Breast epithelium (tissue), 3 donors: Measurements from ENCODE around the gene PTPRA.

Source experiments
- POLR2A ChIP-seq: fragments of 450-650 bp; IDR thresholded peaks from one replicate; pipeline ENCODE4 v1.6.1; 2016; ENCODE audit warnings: antibody characterized with exemption, mild to moderate bottlenecking, moderate library complexity
- TF ChIP-seq, protein P1 (sequence below), 3 donors: fragments of 450-650 bp; IDR thresholded peaks; one replicate each; pipeline ENCODE4 v1.5.1; 2016 to 2017; ENCODE audit warnings: antibody characterized with exemption in 3 of 3, mild to moderate bottlenecking in 3 of 3, moderate library complexity in 3 of 3

DNA sequence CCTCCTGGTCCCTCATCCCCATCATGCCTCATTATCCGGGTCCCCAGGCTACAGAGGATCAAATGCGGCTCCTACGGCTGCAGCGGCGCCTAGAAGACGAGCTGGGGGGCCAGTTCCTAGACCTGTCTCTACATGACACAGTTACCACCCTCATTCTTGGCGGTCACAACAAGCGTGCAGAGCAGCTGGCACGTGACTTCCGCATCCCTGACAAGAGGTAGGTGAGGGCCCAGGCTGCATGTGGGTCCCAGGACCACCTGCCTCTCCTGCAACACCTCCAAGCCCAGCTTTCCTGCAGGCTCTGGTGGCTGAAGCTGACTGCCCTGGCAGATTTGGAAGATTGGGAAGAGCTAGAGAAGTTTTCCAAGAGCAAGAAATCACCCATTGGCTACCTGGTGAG is 8.2 kb upstream of the PTPRA start:
- TF ChIP-seq POLR2A = no peak
- TF ChIP-seq, protein P1, sequence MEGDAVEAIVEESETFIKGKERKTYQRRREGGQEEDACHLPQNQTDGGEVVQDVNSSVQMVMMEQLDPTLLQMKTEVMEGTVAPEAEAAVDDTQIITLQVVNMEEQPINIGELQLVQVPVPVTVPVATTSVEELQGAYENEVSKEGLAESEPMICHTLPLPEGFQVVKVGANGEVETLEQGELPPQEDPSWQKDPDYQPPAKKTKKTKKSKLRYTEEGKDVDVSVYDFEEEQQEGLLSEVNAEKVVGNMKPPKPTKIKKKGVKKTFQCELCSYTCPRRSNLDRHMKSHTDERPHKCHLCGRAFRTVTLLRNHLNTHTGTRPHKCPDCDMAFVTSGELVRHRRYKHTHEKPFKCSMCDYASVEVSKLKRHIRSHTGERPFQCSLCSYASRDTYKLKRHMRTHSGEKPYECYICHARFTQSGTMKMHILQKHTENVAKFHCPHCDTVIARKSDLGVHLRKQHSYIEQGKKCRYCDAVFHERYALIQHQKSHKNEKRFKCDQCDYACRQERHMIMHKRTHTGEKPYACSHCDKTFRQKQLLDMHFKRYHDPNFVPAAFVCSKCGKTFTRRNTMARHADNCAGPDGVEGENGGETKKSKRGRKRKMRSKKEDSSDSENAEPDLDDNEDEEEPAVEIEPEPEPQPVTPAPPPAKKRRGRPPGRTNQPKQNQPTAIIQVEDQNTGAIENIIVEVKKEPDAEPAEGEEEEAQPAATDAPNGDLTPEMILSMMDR (IDR thresholded peaks at IDR 0.05) = no peak
